Fibroblast of pulmonary artery (primary cell): ENCODE results near the gene HSPD1.
"Not testable (repeated sequence)": the region's sequence is repeated elsewhere in the genome, so short reads cannot be mapped to it uniquely, and the experiment has no call there.

ENCODE experiments used
- DNase-seq: peaks from one replicate; pipeline ENCODE4 v3.0.0-alpha.2; 2010; ENCODE audit warnings: low read depth
- H3K4me3 ChIP-seq: replicated peaks from 2 replicates; pipeline ENCODE4 v1.5.1; 2011; ENCODE audit warnings: low read depth, mild to moderate bottlenecking, control low read depth, low read length, moderate library complexity
- TF ChIP-seq, protein P1 (sequence below): IDR thresholded peaks from 2 replicates; pipeline ENCODE4 v1.5.1; 2011; ENCODE audit warnings: mild to moderate bottlenecking, control low read depth, low read length, inconsistent platforms; ENCODE audit errors: missing control alignments

The HSPD1 gene

DNA sequence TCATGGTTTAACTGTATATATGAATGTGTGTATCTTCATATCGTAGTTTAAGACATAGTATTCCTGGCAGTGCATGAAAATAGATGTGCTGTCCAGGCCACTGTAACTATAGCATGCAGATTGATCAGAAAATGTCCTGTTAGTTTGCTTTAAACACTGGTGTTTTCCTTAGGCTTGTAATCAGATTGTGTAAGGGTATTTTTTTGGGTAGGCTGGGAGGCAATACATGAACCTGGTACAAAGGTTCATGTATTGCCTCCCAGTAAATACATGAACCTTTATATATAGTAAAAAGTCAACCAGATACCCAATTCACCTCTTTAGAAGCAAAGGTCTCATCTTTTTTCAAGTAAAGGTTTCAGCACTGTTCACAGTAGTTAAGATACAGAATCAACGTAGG lies 44.7 kb downstream of the HSPD1 start:
- no peak for DNase-seq
- peak overlapping the region; percentile 100 for H3K4me3 ChIP-seq
- TF ChIP-seq, protein P1, sequence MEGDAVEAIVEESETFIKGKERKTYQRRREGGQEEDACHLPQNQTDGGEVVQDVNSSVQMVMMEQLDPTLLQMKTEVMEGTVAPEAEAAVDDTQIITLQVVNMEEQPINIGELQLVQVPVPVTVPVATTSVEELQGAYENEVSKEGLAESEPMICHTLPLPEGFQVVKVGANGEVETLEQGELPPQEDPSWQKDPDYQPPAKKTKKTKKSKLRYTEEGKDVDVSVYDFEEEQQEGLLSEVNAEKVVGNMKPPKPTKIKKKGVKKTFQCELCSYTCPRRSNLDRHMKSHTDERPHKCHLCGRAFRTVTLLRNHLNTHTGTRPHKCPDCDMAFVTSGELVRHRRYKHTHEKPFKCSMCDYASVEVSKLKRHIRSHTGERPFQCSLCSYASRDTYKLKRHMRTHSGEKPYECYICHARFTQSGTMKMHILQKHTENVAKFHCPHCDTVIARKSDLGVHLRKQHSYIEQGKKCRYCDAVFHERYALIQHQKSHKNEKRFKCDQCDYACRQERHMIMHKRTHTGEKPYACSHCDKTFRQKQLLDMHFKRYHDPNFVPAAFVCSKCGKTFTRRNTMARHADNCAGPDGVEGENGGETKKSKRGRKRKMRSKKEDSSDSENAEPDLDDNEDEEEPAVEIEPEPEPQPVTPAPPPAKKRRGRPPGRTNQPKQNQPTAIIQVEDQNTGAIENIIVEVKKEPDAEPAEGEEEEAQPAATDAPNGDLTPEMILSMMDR, result no peak

DNA sequence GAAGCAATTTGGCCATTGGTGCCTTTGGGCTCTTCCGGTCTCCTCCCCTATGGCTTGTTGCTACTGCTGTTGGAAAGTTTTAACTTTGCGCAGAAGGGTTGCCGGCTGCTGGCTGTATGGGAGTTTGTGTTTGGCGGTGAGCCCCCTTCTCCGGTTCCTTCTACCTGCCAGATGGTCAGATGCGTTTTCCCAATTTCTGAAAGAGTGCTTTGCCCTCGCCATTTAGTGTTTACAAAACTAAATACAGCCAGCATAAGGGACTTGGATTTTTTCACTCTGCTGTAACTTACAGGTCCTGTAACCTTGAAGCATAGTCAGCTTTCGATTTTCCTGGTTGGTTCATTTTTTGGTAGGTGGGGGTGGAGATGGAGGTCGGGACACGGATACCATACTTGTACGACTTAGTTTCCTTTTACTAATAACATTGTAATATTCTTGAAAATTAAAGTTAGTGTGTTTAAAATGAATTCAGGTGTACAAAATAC lies 45.7 kb downstream of the HSPD1 start:
- TF ChIP-seq, protein P1, result no peak
- peak overlapping the region; percentile 100 for H3K4me3 ChIP-seq
- peak; percentile 94 for DNase-seq

DNA sequence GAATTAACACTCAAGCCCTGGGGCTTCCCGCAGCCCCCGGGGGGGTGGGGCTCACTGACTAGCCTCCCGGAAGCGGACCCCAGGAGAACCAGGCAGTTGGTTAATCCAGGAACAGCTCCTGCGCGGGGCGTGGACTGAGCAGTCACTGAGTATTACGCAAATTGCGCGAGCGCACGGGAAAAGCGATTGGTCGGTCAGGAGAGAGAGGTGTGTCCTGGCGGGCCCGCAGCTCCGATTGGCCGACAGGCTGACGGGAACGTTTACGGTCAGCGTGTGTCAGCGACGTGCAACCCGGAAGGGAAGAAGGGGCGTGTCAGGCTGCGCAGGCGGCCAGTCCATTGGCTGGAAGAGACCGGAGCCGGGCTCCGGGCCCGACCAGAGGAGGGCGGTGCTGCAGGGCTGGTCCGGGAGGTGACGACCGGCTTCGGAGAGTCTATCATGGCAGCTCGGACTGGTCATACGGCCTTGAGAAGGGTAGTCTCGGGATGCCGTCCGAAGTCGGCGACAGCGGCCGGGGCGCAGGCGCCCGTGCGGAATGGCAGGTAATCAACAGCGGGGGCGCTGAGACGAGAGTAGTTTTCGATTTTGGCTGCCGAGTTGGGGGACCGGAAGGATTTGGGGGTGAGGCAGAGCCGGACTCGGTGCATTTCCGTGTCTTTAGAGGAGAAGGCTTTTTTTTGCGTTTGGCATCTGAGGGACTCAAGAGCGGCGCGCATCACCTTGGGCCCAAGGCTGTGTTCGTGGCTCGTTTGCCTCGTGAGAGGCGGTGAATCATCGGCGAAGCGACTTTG lies 46.3 kb downstream of the HSPD1 start, which contains the start of gene COQ10B:
TSS of gene COQ10B (plus strand) at position 430 of the 791 bp plus-strand sequence. CDS start at position 439, 9 bp downstream.
- DNase-seq, result peak; percentile 100
- peak within 1 kb of the TSS; percentile 100 for H3K4me3 ChIP-seq
- TF ChIP-seq, protein P1, result peak; percentile 24

DNA sequence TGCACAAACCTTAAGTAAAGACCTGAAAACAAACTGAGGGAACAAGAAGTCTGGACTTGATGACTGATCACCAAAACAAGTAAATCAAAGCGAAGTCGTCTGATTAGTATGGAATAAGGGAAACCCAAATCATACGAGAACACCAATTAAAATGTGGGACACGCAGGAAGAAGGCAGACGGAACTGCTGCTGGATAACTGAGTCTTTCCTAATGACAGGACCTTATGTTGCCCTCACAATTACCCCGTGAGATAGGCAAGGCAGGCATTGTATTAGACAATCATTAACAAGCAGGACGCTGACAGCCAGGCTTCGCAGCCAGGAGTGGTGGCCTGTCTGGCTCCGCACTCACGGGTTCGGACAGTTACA lies 46.9 kb downstream of the HSPD1 start:
- TF ChIP-seq, protein P1, result no peak
- peak overlapping the region; percentile 100 for H3K4me3 ChIP-seq
- DNase-seq, result no peak

DNA sequence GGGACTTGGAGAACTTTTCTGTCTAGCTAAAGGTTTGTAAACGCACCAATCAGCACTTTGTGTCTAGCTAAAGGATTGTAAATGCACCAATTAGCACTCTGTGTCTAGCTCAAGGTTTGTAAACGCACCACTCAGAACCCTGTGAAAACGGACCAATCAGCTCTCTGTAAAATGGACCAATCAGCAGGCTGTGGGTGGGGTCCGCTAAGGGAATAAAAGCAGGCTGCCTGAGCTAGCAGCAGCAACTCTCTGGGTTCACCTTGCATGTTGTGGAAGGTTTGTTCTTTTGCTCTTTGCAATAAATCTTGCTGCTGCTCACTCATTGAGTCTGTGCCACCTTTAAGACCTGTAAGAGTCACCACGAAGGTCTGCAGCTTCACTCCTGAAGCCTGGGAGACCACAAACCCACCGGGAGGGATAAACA lies 48.7 kb downstream of the HSPD1 start:
- DNase-seq, H3K4me3 ChIP-seq: not testable (repeated sequence)

DNA sequence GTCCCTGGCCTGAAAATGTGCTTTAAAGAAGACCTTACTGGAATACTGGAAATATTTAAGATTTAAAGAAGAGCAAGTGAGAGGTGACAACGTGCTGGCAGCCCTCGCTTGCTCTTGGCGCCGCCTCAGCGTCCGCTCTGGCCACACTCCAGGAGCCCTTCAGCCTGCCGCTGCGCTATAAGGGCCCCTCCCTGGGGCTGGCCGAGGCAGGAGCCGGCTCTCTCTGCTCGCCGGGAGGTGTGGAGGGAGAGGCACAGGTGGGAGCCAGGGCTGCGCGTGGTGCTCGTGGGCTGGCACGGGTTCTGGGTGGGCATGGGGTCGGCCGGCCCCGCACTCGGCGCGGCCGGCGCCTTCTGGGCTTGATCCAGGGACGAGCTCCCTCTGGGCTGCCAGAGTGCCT lies 49.2 kb downstream of the HSPD1 start:
- no peak for DNase-seq
- TF ChIP-seq, protein P1, result no peak
- no peak overlapping the region for H3K4me3 ChIP-seq

DNA sequence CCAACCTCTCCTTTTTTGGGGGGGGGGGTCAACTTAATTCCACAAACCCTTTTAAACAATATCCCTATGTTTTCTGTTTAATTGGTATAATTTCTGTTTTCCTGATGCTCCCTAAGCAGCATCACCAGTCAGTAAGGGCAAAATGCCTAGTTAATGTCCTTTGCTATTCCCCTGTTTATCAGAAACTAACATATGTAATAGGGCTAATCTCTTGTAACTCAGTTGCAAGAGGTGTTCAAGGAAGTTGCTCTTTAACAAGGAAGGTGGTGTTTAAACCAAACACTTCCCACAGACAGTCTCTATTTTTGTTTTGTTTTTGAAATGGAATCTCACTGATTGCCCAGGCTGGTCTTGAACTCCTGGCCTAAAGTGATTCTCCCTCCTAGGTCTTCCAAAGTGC lies 52.8 kb downstream of the HSPD1 start:
- TF ChIP-seq, protein P1, result no peak
- H3K4me3 ChIP-seq, result no peak overlapping the region
- no peak for DNase-seq
